Loucy (cell line): ENCODE results near the gene AMPD2.

Source experiments
- CTCF ChIP-seq: fragments of 200-600 bp; sonication (generic); conservative IDR thresholded peaks from 2 replicates; pipeline ENCODE4 v1.5.1; 2014; ENCODE audit warnings: mild to moderate bottlenecking, antibody characterized with exemption, low read length
- EZH2phosphoT487 ChIP-seq: fragments of 200-600 bp; IDR thresholded peaks from 2 replicates; pipeline ENCODE4 v1.6.1; 2018; ENCODE audit warnings: antibody characterized with exemption, mild to moderate bottlenecking, moderate library complexity, borderline replicate concordance

- TF ChIP-seq CTCF = no peak
- TF ChIP-seq EZH2phosphoT487 = no peak
Observed at GRCh38 chr1:109657970-109658369, 38.3 kb downstream of the AMPD2 start.
